Measurements from ENCODE around the gene SCUBE1. TPM values are rescaled to one million over a fixed set of nuclear protein-coding genes. Genes with fewer than 3 reads are reported as not detected.

The SCUBE1 gene
- total and polyA plus RNA-seq, 2 donors = 0.30 to 0.52 TPM

- Histone ChIP-seq H3K9me3 (ENCODE audit: control insufficient read depth in 2 of 2, insufficient read depth in 1 of 2, low read length in 1 of 2) (no peaks in the 10 kb centered on the region), H3K36me3 (ENCODE audit: control insufficient read depth in 2 of 2, insufficient read depth in 2 of 2, low read length in 1 of 2) (no peaks in the 10 kb centered on the region), H3K4me1 (ENCODE audit: control insufficient read depth in 2 of 2, insufficient read depth in 2 of 2, low read length in 2 of 2) (peaks cover 2 to 5% of the 10 kb centered on the region in 2 donors), H3K4me3 (ENCODE audit: low read length in 2 of 2) (no peak overlapping the region), H3K27ac (ENCODE audit: low read depth in 1 of 2, low read length in 1 of 2) (no peak overlapping the region), H3K27me3 (ENCODE audit: control insufficient read depth in 2 of 2, insufficient read depth in 1 of 2, low read length in 1 of 2) (peaks cover 0 to 32% of the 10 kb centered on the region in 2 donors)
- DNase-seq (ENCODE audit: low read depth in 6 of 9, low spot score in 9 of 9) = peak in 7 of 9 donors; percentile 39 to 83 (median 64)
- WGBS = 11% methylated on average over 20 of the region's 20 CpGs
These were observed 42.8 kb upstream of the SCUBE1 start for GRCh38 chr22:43385770-43386641.

GRCh38 chr22:43384863-43385262 is 41.7 kb upstream of the SCUBE1 start:
- Histone ChIP-seq H3K4me3 (ENCODE audit: low read length in 2 of 2) (no peak overlapping the region), H3K9me3 (ENCODE audit: control insufficient read depth in 2 of 2, insufficient read depth in 1 of 2, low read length in 1 of 2) (no peaks in the 10 kb centered on the region), H3K27ac (ENCODE audit: low read depth in 1 of 2, low read length in 1 of 2) (no peak overlapping the region), H3K4me1 (ENCODE audit: control insufficient read depth in 2 of 2, insufficient read depth in 2 of 2, low read length in 2 of 2) (peaks cover 2 to 5% of the 10 kb centered on the region in 2 donors), H3K36me3 (ENCODE audit: control insufficient read depth in 2 of 2, insufficient read depth in 2 of 2, low read length in 1 of 2) (no peaks in the 10 kb centered on the region), H3K27me3 (ENCODE audit: control insufficient read depth in 2 of 2, insufficient read depth in 1 of 2, low read length in 1 of 2) (peaks cover 0 to 32% of the 10 kb centered on the region in 2 donors)
- WGBS = 85% methylated on average over 5 of the region's 5 CpGs
- DNase-seq (ENCODE audit: low read depth in 6 of 9, low spot score in 9 of 9) = no peak

- WGBS = 58% methylated on average over 6 of the region's 6 CpGs
- no peaks in the 10 kb centered on the region for H3K9me3 ChIP-seq (ENCODE audit: control insufficient read depth in 2 of 2, insufficient read depth in 1 of 2, low read length in 1 of 2)
- H3K27me3 ChIP-seq (ENCODE audit: control insufficient read depth in 2 of 2, insufficient read depth in 1 of 2, low read length in 1 of 2) = peaks cover 0 to 9% of the 10 kb centered on the region in 2 donors
- DNase-seq (ENCODE audit: low read depth in 6 of 9, low spot score in 9 of 9) = peak in 5 of 9 donors; percentile 17 to 72 (median 40)
- H3K36me3 ChIP-seq (ENCODE audit: control insufficient read depth in 2 of 2, insufficient read depth in 2 of 2, low read length in 1 of 2) = no peaks in the 10 kb centered on the region
- H3K27ac ChIP-seq (ENCODE audit: low read depth in 1 of 2, low read length in 1 of 2) = no peak overlapping the region
- H3K4me3 ChIP-seq (ENCODE audit: low read length in 2 of 2) = no peak overlapping the region
- peaks cover 6 to 22% of the 10 kb centered on the region in 2 donors for H3K4me1 ChIP-seq (ENCODE audit: control insufficient read depth in 2 of 2, insufficient read depth in 2 of 2, low read length in 2 of 2)
These were observed 38.5 kb upstream of the SCUBE1 start for GRCh38 chr22:43381693-43382092.

GRCh38 chr22:43377896-43378704 is 34.9 kb upstream of the SCUBE1 start:
- Histone ChIP-seq H3K27ac (ENCODE audit: low read depth in 1 of 2, low read length in 1 of 2) (peak overlapping the region in 1 of 2 donors; percentile 6), H3K36me3 (ENCODE audit: control insufficient read depth in 2 of 2, insufficient read depth in 2 of 2, low read length in 1 of 2) (no peaks in the 10 kb centered on the region), H3K27me3 (ENCODE audit: control insufficient read depth in 2 of 2, insufficient read depth in 1 of 2, low read length in 1 of 2) (no peaks in the 10 kb centered on the region), H3K4me1 (ENCODE audit: control insufficient read depth in 2 of 2, insufficient read depth in 2 of 2, low read length in 2 of 2) (peaks cover 6 to 25% of the 10 kb centered on the region in 2 donors), H3K4me3 (ENCODE audit: low read length in 2 of 2) (no peak overlapping the region), H3K9me3 (ENCODE audit: control insufficient read depth in 2 of 2, insufficient read depth in 1 of 2, low read length in 1 of 2) (peaks cover 0 to 3% of the 10 kb centered on the region in 2 donors)
- WGBS = 24% methylated on average over 8 of the region's 8 CpGs
- DNase-seq (ENCODE audit: low read depth in 6 of 9, low spot score in 9 of 9) = peak in 2 of 9 donors; percentile 9 to 30

GRCh38 chr22:43377548-43377895 is 34.4 kb upstream of the SCUBE1 start:
- Histone ChIP-seq H3K9me3 (ENCODE audit: control insufficient read depth in 2 of 2, insufficient read depth in 1 of 2, low read length in 1 of 2) (peaks cover 0 to 3% of the 10 kb centered on the region in 2 donors), H3K27ac (ENCODE audit: low read depth in 1 of 2, low read length in 1 of 2) (peak overlapping the region in 1 of 2 donors; percentile 6), H3K27me3 (ENCODE audit: control insufficient read depth in 2 of 2, insufficient read depth in 1 of 2, low read length in 1 of 2) (no peaks in the 10 kb centered on the region), H3K4me3 (ENCODE audit: low read length in 2 of 2) (no peak overlapping the region), H3K36me3 (ENCODE audit: control insufficient read depth in 2 of 2, insufficient read depth in 2 of 2, low read length in 1 of 2) (no peaks in the 10 kb centered on the region), H3K4me1 (ENCODE audit: control insufficient read depth in 2 of 2, insufficient read depth in 2 of 2, low read length in 2 of 2) (peaks cover 6 to 25% of the 10 kb centered on the region in 2 donors)
- 61% methylated on average over 10 of the region's 10 CpGs for WGBS
- peak in 1 of 9 donors; percentile 5 for DNase-seq (ENCODE audit: low read depth in 6 of 9, low spot score in 9 of 9)

- WGBS = 31% methylated on average over 15 of the region's 15 CpGs
- DNase-seq (ENCODE audit: low read depth in 6 of 9, low spot score in 9 of 9) = peak in 5 of 9 donors; percentile 5 to 69 (median 31)
- H3K4me1 ChIP-seq (ENCODE audit: control insufficient read depth in 2 of 2, insufficient read depth in 2 of 2, low read length in 2 of 2) = peaks cover 6 to 25% of the 10 kb centered on the region in 2 donors
- no peak overlapping the region for H3K4me3 ChIP-seq (ENCODE audit: low read length in 2 of 2)
- no peaks in the 10 kb centered on the region for H3K36me3 ChIP-seq (ENCODE audit: control insufficient read depth in 2 of 2, insufficient read depth in 2 of 2, low read length in 1 of 2)
- H3K9me3 ChIP-seq (ENCODE audit: control insufficient read depth in 2 of 2, insufficient read depth in 1 of 2, low read length in 1 of 2) = peaks cover 0 to 3% of the 10 kb centered on the region in 2 donors
- H3K27ac ChIP-seq (ENCODE audit: low read depth in 1 of 2, low read length in 1 of 2) = no peak overlapping the region
- no peaks in the 10 kb centered on the region for H3K27me3 ChIP-seq (ENCODE audit: control insufficient read depth in 2 of 2, insufficient read depth in 1 of 2, low read length in 1 of 2)
These were observed 33.8 kb upstream of the SCUBE1 start for GRCh38 chr22:43376765-43377547.

GRCh38 chr22:43375951-43376455 is 32.8 kb upstream of the SCUBE1 start:
- WGBS = 95% methylated on average over 4 of the region's 4 CpGs
- no peak overlapping the region for H3K27ac ChIP-seq (ENCODE audit: low read depth in 1 of 2, low read length in 1 of 2)
- H3K36me3 ChIP-seq (ENCODE audit: control insufficient read depth in 2 of 2, insufficient read depth in 2 of 2, low read length in 1 of 2) = no peaks in the 10 kb centered on the region
- H3K9me3 ChIP-seq (ENCODE audit: control insufficient read depth in 2 of 2, insufficient read depth in 1 of 2, low read length in 1 of 2) = peaks cover 0 to 3% of the 10 kb centered on the region in 2 donors
- H3K27me3 ChIP-seq (ENCODE audit: control insufficient read depth in 2 of 2, insufficient read depth in 1 of 2, low read length in 1 of 2) = no peaks in the 10 kb centered on the region
- H3K4me1 ChIP-seq (ENCODE audit: control insufficient read depth in 2 of 2, insufficient read depth in 2 of 2, low read length in 2 of 2) = peaks cover 4 to 20% of the 10 kb centered on the region in 2 donors
- no peak overlapping the region for H3K4me3 ChIP-seq (ENCODE audit: low read length in 2 of 2)
- DNase-seq (ENCODE audit: low read depth in 6 of 9, low spot score in 9 of 9) = no peak

- WGBS = 41% methylated on average over 9 of the region's 9 CpGs
- Histone ChIP-seq H3K27ac (ENCODE audit: low read depth in 1 of 2, low read length in 1 of 2) (no peak overlapping the region), H3K27me3 (ENCODE audit: control insufficient read depth in 2 of 2, insufficient read depth in 1 of 2, low read length in 1 of 2) (peaks cover 0 to 4% of the 10 kb centered on the region in 2 donors), H3K36me3 (ENCODE audit: control insufficient read depth in 2 of 2, insufficient read depth in 2 of 2, low read length in 1 of 2) (no peaks in the 10 kb centered on the region), H3K4me3 (ENCODE audit: low read length in 2 of 2) (no peak overlapping the region), H3K4me1 (ENCODE audit: control insufficient read depth in 2 of 2, insufficient read depth in 2 of 2, low read length in 2 of 2) (peaks cover 0 to 4% of the 10 kb centered on the region in 2 donors), H3K9me3 (ENCODE audit: control insufficient read depth in 2 of 2, insufficient read depth in 1 of 2, low read length in 1 of 2) (peaks cover 0 to 3% of the 10 kb centered on the region in 2 donors)
- DNase-seq (ENCODE audit: low read depth in 6 of 9, low spot score in 9 of 9) = no peak
These were observed 26.9 kb upstream of the SCUBE1 start for GRCh38 chr22:43370036-43370435.

Measured in thymus (tissue), 11 donors.